ENCODE results near the gene LIPC.

Gene LIPC

GRCh38 chr15:58555162-58556027 is 123.6 kb downstream of the LIPC start:
- no peak for TF ChIP-seq POLR2A (IDR thresholded peaks at IDR 0.05; ENCODE audit: low read depth, low read length)
- TF ChIP-seq TAF1 (IDR thresholded peaks at IDR 0.05; ENCODE audit: borderline replicate concordance, low read depth, low read length): no peak
- TF ChIP-seq POLR2AphosphoS5 (IDR thresholded peaks at IDR 0.05; ENCODE audit: low read depth, low read length): no peak

GRCh38 chr15:58556028-58556361 is 124.2 kb downstream of the LIPC start:
- DNase-seq (ENCODE audit: insufficient read length): no peak
- FAIRE-seq: no peak
- no peak for TF ChIP-seq TAF1 (IDR thresholded peaks at IDR 0.05; ENCODE audit: borderline replicate concordance, low read depth, low read length)
- no peak for TF ChIP-seq POLR2A (IDR thresholded peaks at IDR 0.05; ENCODE audit: low read depth, low read length)
- no peak for TF ChIP-seq POLR2AphosphoS5 (IDR thresholded peaks at IDR 0.05; ENCODE audit: low read depth, low read length)

More at GRCh38 chr15:58555162-58556027, 123.6 kb downstream of the LIPC start:
- no peak for FAIRE-seq
- DNase-seq (ENCODE audit: insufficient read length): no peak

- TF ChIP-seq POLR2A (IDR thresholded peaks at IDR 0.05; ENCODE audit: low read depth, low read length): no peak
- TF ChIP-seq POLR2AphosphoS5 (IDR thresholded peaks at IDR 0.05; ENCODE audit: low read depth, low read length): no peak
- no peak for TF ChIP-seq TAF1 (IDR thresholded peaks at IDR 0.05; ENCODE audit: borderline replicate concordance, low read depth, low read length)
- DNase-seq (ENCODE audit: insufficient read length) (no peak), FAIRE-seq (no peak)
Observed at GRCh38 chr15:58556541-58556940, 124.8 kb downstream of the LIPC start.

GRCh38 chr15:58558777-58559176 is 127.0 kb downstream of the LIPC start:
- no peak for DNase-seq (ENCODE audit: insufficient read length)
- no peak for TF ChIP-seq TAF1 (IDR thresholded peaks at IDR 0.05; ENCODE audit: borderline replicate concordance, low read depth, low read length)
- no peak for FAIRE-seq

GRCh38 chr15:58559904-58560588 is 128.3 kb downstream of the LIPC start:
- no peak for FAIRE-seq

GRCh38 chr15:58561321-58561720 is 129.5 kb downstream of the LIPC start:
- no peak for FAIRE-seq
- no peak for TF ChIP-seq POLR2A (IDR thresholded peaks at IDR 0.05; ENCODE audit: low read depth, low read length)
- no peak for TF ChIP-seq POLR2AphosphoS5 (IDR thresholded peaks at IDR 0.05; ENCODE audit: low read depth, low read length)
- DNase-seq (ENCODE audit: insufficient read length): no peak

More at GRCh38 chr15:58559904-58560588, 128.3 kb downstream of the LIPC start:
- TF ChIP-seq POLR2AphosphoS5 (IDR thresholded peaks at IDR 0.05; ENCODE audit: low read depth, low read length) (no peak), POLR2A (IDR thresholded peaks at IDR 0.05; ENCODE audit: low read depth, low read length) (no peak), TAF1 (IDR thresholded peaks at IDR 0.05; ENCODE audit: borderline replicate concordance, low read depth, low read length) (no peak)
- DNase-seq (ENCODE audit: insufficient read length): no peak

GRCh38 chr15:58562135-58562534 is 130.3 kb downstream of the LIPC start:
- DNase-seq (ENCODE audit: insufficient read length): no peak
- TF ChIP-seq POLR2AphosphoS5 (IDR thresholded peaks at IDR 0.05; ENCODE audit: low read depth, low read length) (no peak), TAF1 (IDR thresholded peaks at IDR 0.05; ENCODE audit: borderline replicate concordance, low read depth, low read length) (no peak), POLR2A (IDR thresholded peaks at IDR 0.05; ENCODE audit: low read depth, low read length) (no peak)
- no peak for FAIRE-seq

- DNase-seq (ENCODE audit: insufficient read length) (no peak), FAIRE-seq (no peak)
- TF ChIP-seq POLR2A (IDR thresholded peaks at IDR 0.05; ENCODE audit: low read depth, low read length): no peak
- TF ChIP-seq POLR2AphosphoS5 (IDR thresholded peaks at IDR 0.05; ENCODE audit: low read depth, low read length): no peak
- TF ChIP-seq TAF1 (IDR thresholded peaks at IDR 0.05; ENCODE audit: borderline replicate concordance, low read depth, low read length): no peak
Observed at GRCh38 chr15:58564981-58565380, 133.2 kb downstream of the LIPC start.

- DNase-seq (ENCODE audit: insufficient read length) (no peak), FAIRE-seq (no peak)
Observed at GRCh38 chr15:58565619-58566018, 133.8 kb downstream of the LIPC start.

GRCh38 chr15:58566029-58566428 is 134.2 kb downstream of the LIPC start:
- no peak for TF ChIP-seq POLR2AphosphoS5 (IDR thresholded peaks at IDR 0.05; ENCODE audit: low read depth, low read length)
- no peak for TF ChIP-seq POLR2A (IDR thresholded peaks at IDR 0.05; ENCODE audit: low read depth, low read length)
- no peak for TF ChIP-seq TAF1 (IDR thresholded peaks at IDR 0.05; ENCODE audit: borderline replicate concordance, low read depth, low read length)
- no peak for FAIRE-seq
- DNase-seq (ENCODE audit: insufficient read length): no peak

More at GRCh38 chr15:58565619-58566018, 133.8 kb downstream of the LIPC start:
- TF ChIP-seq POLR2AphosphoS5 (IDR thresholded peaks at IDR 0.05; ENCODE audit: low read depth, low read length) (no peak), TAF1 (IDR thresholded peaks at IDR 0.05; ENCODE audit: borderline replicate concordance, low read depth, low read length) (no peak), POLR2A (IDR thresholded peaks at IDR 0.05; ENCODE audit: low read depth, low read length) (no peak)

- no peak for FAIRE-seq
- no peak for DNase-seq (ENCODE audit: insufficient read length)
Observed at GRCh38 chr15:58568157-58568571, 136.4 kb downstream of the LIPC start.

GRCh38 chr15:58569455-58569854 is 137.7 kb downstream of the LIPC start:
- no peak for DNase-seq (ENCODE audit: insufficient read length)
- FAIRE-seq: no peak
- TF ChIP-seq POLR2A (IDR thresholded peaks at IDR 0.05; ENCODE audit: low read depth, low read length): no peak

More at GRCh38 chr15:58568157-58568571, 136.4 kb downstream of the LIPC start:
- TF ChIP-seq TAF1 (IDR thresholded peaks at IDR 0.05; ENCODE audit: borderline replicate concordance, low read depth, low read length): no peak
- no peak for TF ChIP-seq POLR2AphosphoS5 (IDR thresholded peaks at IDR 0.05; ENCODE audit: low read depth, low read length)
- no peak for TF ChIP-seq POLR2A (IDR thresholded peaks at IDR 0.05; ENCODE audit: low read depth, low read length)

Data from GM12892 (cell line).